HG02759 (cell line): ENCODE results near the gene RWDD4.

Experiments used
- ATAC-seq: cut with Tn5 transposase; IDR thresholded peaks from one replicate; pipeline ENCODE4 v1.9.1; 2021; ENCODE audit warnings: mild to moderate bottlenecking, moderate library complexity; ENCODE audit not compliant: unreplicated experiment

RWDD4 gene

DNA sequence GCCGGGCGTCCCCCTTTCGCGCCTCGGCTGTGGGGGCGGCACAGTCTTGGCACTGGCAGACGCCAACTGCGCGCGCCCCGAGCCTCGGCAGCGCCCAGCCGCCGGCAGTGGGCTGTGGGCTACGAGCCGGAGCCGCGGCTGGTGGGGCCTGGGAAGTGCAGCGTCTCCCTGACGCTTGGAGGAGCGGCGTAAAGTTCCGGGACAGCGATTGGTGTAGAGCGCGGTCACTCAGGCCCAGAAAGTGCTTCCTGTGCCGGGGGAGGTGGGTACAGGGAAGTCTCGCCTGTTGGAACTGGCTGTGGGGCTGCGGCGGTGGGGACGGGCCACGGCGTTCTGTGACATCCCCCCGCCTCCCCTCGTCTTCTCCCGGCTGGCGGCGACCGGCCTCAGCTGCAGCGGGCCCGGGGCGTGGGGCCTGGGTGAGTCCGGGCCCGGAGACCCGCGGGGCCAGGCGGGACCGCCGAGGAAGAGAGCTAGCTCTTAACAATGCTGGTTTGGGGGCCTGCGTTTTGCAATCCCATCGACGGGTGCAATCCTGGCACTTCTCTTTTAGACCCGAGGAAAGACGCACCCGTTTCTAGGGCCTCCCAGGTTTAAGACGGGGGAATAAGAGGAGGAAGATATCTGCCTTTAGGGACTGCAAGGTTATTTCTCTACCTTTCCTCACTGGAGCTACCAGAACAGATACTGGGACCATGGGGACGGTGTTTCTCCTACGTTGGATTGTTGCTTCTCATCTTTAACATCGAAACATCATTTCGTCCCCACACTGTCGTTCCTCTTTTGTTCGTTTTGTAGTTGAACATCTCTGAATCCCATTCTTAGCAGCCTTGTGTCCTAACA is at the start of gene RWDD4, which contains the start of gene TRAPPC11:
RWDD4 (minus strand) TSS at position 157 of the 843 bp plus-strand sequence. CDS start 233 bp downstream, outside the sequence.
TRAPPC11 (plus strand) TSS at position 265 of the 843 bp plus-strand sequence. CDS start 4,575 bp downstream, outside the sequence.
- peak; percentile 98 for ATAC-seq

- no peak for ATAC-seq
These were observed 43.5 kb upstream of the RWDD4 start for GRCh38 chr4:183702492-183702891.

GRCh38 chr4:183700407-183700806 is 41.4 kb upstream of the RWDD4 start:
- ATAC-seq = no peak

DNA sequence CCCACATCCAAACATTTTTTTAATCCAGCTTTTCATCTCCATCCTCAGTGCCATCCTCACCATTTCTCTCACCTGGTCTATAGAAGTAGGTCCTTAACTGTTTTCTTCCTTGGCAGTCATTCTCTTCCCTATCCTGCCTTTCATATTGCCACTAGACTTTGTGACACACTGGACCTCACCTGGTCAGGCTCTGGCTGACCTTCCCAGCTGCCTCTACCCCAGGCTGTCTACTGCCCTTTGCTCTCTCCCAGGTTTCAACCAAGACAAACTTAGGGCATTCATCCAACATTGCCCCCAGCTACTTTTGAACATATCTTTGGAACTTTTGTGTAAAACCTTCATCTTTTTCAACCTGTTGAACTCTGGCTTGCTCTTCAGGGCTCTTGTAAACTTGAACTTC is 39.9 kb upstream of the RWDD4 start:
- ATAC-seq = no peak

DNA sequence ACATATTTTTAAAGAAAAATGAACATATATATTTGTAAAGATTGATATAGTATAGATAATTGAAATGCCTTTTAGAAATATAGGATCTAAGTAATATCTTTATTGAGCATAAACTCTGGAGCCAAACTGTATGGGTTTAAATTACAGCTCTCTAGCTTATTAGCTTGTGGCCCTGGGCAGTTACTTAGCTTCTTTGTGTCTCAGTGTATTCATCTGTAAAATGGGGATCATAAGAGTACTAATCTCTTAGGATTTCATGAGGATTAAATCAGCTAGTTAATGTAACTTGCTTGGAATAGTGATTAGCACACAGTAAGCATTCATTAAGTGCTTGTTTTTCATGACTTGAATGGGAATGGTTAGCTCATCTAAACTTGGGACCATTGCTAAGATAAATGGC is 32.9 kb upstream of the RWDD4 start:
- ATAC-seq = no peak

DNA sequence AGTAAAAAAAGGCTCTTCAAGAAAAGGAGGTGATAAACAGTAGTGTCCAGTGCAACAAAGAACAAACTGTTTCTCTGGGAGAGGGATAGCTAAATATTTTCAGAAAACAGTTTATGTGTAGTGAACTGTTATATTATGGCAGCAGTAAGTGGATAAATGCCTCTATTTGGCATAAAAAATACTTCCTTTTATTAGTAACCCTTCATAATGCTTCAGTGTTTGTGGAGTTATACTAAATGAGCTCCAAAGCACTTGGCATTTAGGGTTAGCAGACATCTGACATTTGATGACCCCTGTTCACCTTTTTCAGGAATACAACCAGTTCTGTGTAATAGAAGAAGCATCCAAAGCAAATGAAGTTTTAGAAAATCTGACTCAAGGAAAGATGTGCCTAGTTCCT is 32.0 kb upstream of the RWDD4 start:
- no peak for ATAC-seq

GRCh38 chr4:183688216-183688615 is 29.2 kb upstream of the RWDD4 start:
- ATAC-seq = no peak

DNA sequence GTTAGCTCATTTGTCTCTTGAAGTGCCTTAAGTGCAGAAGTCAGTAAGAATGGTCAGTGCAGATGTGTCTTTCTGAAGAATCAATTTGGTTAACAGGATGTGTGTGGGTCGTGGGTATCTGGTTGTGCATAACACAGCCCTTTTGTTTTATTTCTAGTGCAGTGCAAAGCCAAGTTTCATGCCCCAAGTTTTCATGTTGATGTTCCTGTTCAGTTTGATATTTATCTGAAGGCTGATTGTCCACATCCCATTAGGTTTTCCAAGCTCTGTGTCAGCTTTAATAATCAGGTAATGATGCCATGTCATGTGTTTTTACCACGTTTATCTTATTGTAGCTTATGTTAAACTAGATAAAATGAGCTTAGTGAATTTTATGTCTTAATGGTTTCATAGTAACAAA is 27.5 kb upstream of the RWDD4 start:
- no peak for ATAC-seq

- no peak for ATAC-seq
These were observed 22.1 kb upstream of the RWDD4 start for GRCh38 chr4:183681119-183681518.

DNA sequence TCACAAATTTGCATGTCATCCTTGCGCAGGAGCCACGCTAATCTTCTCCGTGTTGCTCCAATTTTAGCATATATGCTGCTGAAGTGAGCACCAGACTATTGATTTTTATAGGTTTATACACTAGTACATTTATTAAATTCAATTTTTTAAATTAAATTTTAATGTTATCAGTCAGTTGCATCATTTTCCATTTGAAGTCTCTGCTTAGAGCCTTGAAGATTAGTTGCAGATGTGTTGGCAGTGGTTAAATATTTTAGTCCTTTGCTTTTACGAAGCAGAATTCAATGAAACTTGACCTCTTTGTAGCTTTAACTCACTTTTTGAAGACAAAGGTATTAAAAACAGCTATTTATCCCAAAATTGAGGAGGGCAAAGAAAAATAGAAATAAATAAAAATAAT is 16.6 kb upstream of the RWDD4 start:
- ATAC-seq = no peak

- no peak for ATAC-seq
These were observed 15.2 kb upstream of the RWDD4 start for GRCh38 chr4:183674153-183674552.

- no peak for ATAC-seq
These were observed 12.1 kb upstream of the RWDD4 start for GRCh38 chr4:183670960-183671555.

GRCh38 chr4:183670251-183670650 is 11.3 kb upstream of the RWDD4 start:
- ATAC-seq = no peak

DNA sequence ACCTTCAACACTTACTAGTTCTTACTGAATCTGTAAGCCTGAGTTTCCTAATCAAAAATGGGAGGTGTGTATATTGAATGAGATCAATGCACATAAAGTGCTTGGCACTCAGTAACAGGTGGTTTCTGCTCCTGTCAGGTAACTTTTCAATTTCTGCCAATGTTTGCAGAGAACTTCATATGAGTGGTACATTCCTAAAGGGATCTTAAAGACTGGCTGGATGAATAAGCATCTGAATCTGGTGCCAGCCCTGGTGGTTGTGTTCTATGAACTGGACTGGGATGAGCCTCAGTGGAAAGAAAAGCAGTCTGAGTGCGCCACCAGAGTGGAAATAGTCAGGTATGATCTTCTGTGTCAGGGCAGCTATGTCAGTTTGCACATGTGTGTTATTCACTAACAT is 7.1 kb upstream of the RWDD4 start:
- no peak for ATAC-seq

DNA sequence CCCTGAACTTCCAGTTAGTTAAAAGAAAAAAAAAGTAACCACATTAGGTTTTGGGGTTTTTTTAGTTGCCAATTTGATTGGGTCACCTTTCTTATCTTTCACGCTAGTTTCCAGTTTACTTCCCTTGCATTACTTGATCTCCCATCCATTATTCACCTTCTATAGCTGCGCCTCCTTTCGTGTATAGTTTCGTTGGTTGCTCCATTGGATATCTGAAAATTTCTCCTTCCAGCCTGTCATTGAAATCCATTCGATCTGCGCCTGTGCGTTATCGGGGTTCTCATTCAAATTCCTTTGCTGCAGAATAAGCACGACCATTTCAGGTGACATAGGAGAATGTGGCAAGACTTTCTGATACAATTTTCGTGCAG is 872 bp upstream of the RWDD4 start:
- no peak for ATAC-seq

DNA sequence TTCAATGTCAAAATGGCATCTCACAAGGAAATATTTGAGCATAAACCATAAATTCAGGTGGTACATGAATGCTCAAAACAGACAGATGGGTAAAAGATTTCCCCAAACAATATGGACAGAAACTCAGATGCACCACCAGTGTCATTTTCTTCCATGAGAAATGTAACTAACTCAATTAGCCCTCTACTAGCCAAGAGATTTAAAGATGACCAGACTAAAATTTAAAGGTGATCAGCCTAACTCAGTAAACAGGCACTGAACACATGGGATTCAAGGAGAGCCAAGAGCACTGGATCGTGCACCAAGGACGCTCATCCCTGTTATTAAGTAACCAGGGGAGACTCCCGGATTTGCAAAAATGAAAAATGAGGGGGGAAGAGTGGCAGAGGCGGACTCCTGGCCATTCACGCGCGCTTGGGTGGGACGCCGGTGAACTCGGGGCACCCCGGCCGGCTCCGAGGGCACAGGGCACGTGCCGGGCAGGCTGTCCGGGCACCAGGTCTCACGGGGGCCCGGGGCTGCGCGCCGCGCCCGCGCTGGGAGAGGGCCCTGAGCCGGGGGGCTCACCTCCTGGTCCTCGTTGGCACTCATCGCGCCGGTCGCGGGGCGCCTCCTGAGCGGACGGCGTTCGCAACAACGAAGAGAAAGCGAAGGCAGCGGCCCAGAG is 490 bp downstream of the RWDD4 start:
- peak; percentile 37 for ATAC-seq

GRCh38 chr4:183657564-183657963 is 1.4 kb downstream of the RWDD4 start:
- no peak for ATAC-seq

DNA sequence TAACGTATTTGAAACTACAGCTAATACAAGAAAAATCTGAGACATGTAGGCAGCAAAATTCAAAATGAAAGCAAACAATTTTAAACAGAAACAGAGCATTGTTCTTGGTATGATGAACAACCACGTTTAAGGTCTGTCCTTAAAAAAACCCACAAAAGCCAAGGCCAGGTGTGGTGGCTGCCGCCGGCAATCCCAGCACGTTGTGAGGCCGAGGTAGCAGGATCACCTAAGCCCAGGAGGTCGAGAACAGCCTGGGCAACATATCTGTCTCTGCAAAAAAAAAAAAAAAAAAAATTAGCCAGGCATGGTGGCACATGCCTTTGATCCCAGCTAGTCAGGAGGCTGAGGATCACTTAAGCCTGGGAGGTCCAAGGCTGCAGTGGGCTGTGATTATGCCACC is 13.7 kb downstream of the RWDD4 start:
- ATAC-seq = no peak

GRCh38 chr4:183639291-183639690 is 19.7 kb downstream of the RWDD4 start:
- no peak for ATAC-seq

DNA sequence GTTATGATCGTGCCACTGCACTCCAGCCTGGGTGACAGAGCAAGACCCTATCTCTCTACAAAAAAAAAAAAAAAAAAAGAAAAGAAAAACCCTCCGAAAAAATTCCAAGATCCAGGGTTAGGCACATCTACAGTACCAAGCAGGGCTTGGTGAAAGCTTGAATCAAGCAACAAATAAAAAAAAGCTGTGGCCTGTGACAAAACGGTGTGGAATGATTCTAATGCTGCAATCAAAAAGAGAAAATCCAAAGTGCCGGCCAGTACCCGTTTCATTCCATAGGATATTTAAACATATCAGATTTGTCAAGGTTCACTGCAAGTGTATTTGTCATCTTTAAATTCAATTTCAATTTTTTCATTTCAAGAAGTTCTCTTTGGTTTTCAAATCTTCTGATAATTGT is 20.5 kb downstream of the RWDD4 start:
- ATAC-seq = no peak

DNA sequence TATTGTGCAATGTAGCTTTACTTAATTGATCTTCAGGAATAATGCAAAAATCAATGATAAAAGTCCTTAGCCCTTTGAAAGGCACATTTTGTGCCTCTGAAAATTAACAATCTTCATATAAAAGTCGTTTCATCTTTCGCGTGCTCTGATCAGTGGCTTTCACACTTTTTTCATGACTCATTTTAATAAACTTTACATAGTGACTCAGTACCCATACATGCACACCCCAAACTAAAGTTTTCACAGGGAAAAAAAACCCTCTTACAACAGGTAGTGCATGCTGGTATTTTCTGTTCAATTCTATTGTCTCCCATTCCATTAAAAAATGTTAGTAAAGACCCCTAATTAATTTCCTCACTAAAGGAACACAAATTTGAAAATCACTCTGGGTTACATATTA is 21.5 kb downstream of the RWDD4 start:
- ATAC-seq = no peak

DNA sequence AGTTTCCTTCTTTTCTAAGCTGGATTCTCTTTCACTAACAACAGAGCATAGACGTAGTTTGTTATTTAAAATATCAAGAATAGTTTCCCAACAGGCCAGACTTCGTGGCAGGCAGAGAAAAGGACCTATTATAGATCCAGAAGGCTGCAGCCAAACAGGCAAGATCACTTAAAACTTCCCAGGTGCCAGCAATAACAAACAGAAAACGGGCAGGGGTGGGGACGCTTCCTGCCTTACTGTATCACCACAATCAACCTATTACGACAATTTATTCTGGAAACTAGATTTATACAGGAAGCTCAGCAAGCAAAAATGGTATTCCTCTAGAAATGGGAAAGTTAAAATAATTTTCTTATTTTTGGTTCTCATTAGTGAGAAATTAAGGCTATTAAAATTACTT is 22.1 kb downstream of the RWDD4 start:
- no peak for ATAC-seq
